ENCODE measurements around the gene ZFHX3.

ZFHX3 gene

GRCh38 chr16:72934636-72935403 is 113.1 kb downstream of the ZFHX3 start:
- no peak overlapping the region for H3K4me3 ChIP-seq (ENCODE audit: low read length)
- DNase-seq (ENCODE audit: low read depth), result no peak
- no peak for TF ChIP-seq CTCF (conservative IDR thresholded peaks at IDR 0.05; ENCODE audit: low read depth, low read length)

- no peak for DNase-seq (ENCODE audit: low read depth)
- H3K4me3 ChIP-seq (ENCODE audit: low read length), result no peak overlapping the region
- TF ChIP-seq CTCF (conservative IDR thresholded peaks at IDR 0.05; ENCODE audit: low read depth, low read length), result no peak
Measured at GRCh38 chr16:72932677-72933335, 115.1 kb downstream of the ZFHX3 start.

GRCh38 chr16:72932050-72932449 is 115.9 kb downstream of the ZFHX3 start:
- no peak for DNase-seq (ENCODE audit: low read depth)
- H3K4me3 ChIP-seq (ENCODE audit: low read length), result no peak overlapping the region
- TF ChIP-seq CTCF (conservative IDR thresholded peaks at IDR 0.05; ENCODE audit: low read depth, low read length), result no peak

GRCh38 chr16:72930396-72930795 is 117.5 kb downstream of the ZFHX3 start:
- DNase-seq (ENCODE audit: low read depth), result no peak
- TF ChIP-seq CTCF (conservative IDR thresholded peaks at IDR 0.05; ENCODE audit: low read depth, low read length), result no peak
- no peak overlapping the region for H3K4me3 ChIP-seq (ENCODE audit: low read length)

GRCh38 chr16:72928090-72928981 is 119.6 kb downstream of the ZFHX3 start:
- H3K4me3 ChIP-seq (ENCODE audit: low read length), result no peak overlapping the region
- TF ChIP-seq CTCF (conservative IDR thresholded peaks at IDR 0.05; ENCODE audit: low read depth, low read length), result no peak
- DNase-seq (ENCODE audit: low read depth), result no peak

- H3K4me3 ChIP-seq (ENCODE audit: low read length), result no peak overlapping the region
- no peak for DNase-seq (ENCODE audit: low read depth)
- TF ChIP-seq CTCF (conservative IDR thresholded peaks at IDR 0.05; ENCODE audit: low read depth, low read length), result peak; percentile 4
Measured at GRCh38 chr16:72927199-72928089, 120.5 kb downstream of the ZFHX3 start.
